HEK293 (cell line): ENCODE results near the gene RSPH1.

Source experiments
- CTCF ChIA-PET: fragments of 350-600 bp; formaldehyde crosslinking; extraction: SDS; loops from one replicate; lab custom pipeline; 2021; ENCODE audit warnings: antibody characterized with exemption; lab: Yijun Ruan, JAX
- POLR2A ChIA-PET: fragments of 300-600 bp; formaldehyde crosslinking; extraction: SDS; loops from one replicate; lab custom pipeline; 2020; ENCODE audit warnings: antibody characterized with exemption, inconsistent platforms; lab: Yijun Ruan, JAX
- H3K27ac ChIP-seq: fragments of 200-500 bp; sonication (Bioruptor generic); 2 replicates; pipeline ENCODE4 v1.5.1; 2014; ENCODE audit warnings: low read depth, low read length, control low read depth, inconsistent platforms; ENCODE audit errors: extremely low read depth
- H3K36me3 ChIP-seq, 2 experiments: fragments of 200-500 bp in 1 of 2; sonication (Bioruptor generic) in 1 of 2; 1 replicate in 1 of 2; 2 replicates in 1 of 2; pipeline ENCODE4 v1.5.1; 2014 to 2017; ENCODE audit warnings: inconsistent platforms in 2 of 2, low read length in 2 of 2; ENCODE audit not compliant: control insufficient read depth in 2 of 2, insufficient read depth in 1 of 2
- H3K4me1 ChIP-seq: fragments of 200-500 bp; sonication (Bioruptor generic); 2 replicates; pipeline ENCODE4 v1.5.1; 2014; ENCODE audit warnings: mild to moderate bottlenecking, low read length, inconsistent platforms; ENCODE audit not compliant: control insufficient read depth, insufficient read depth
- H3K4me3 ChIP-seq: 2 replicates; pipeline ENCODE4 v1.5.1; 2011; ENCODE audit warnings: low read depth, mild to moderate bottlenecking, control low read depth, low read length, moderate library complexity
- H3K9me3 ChIP-seq: fragments of 200-500 bp; sonication (Bioruptor generic); 2 replicates; pipeline ENCODE4 v1.5.1; 2014; ENCODE audit warnings: low read depth, low read length, inconsistent platforms; ENCODE audit not compliant: control insufficient read depth, insufficient read depth
- GLIS1 ChIP-seq: fragments of 450-650 bp; formaldehyde crosslinking; IDR thresholded peaks from 2 replicates; pipeline ENCODE4 v1.5.1; 2016; ENCODE audit warnings: missing biosample characterization, missing genetic modification characterization
- GLIS2 ChIP-seq: fragments of 450-650 bp; formaldehyde crosslinking; IDR thresholded peaks from 2 replicates; pipeline ENCODE4 v1.5.1; 2016; ENCODE audit warnings: missing biosample characterization, missing genetic modification characterization
- KLF7 ChIP-seq: fragments of 450-650 bp; formaldehyde crosslinking; IDR thresholded peaks from 2 replicates; pipeline ENCODE4 v1.5.1; 2016; ENCODE audit warnings: missing biosample characterization, missing genetic modification characterization, borderline replicate concordance
- SP3 ChIP-seq: fragments of 450-650 bp; formaldehyde crosslinking; IDR thresholded peaks from 2 replicates; pipeline ENCODE4 v1.5.1; 2016; ENCODE audit warnings: missing biosample characterization, missing genetic modification characterization
- WT1 ChIP-seq: fragments of 450-650 bp; formaldehyde crosslinking; IDR thresholded peaks from 2 replicates; pipeline ENCODE4 v1.5.1; 2016; ENCODE audit warnings: missing biosample characterization, missing genetic modification characterization
- ZBTB21 ChIP-seq: fragments of 450-650 bp; formaldehyde crosslinking; IDR thresholded peaks from 2 replicates; pipeline ENCODE4 v1.5.1; 2017; ENCODE audit warnings: missing biosample characterization, missing genetic modification characterization
- ZNF132 ChIP-seq: fragments of 450-650 bp; formaldehyde crosslinking; IDR thresholded peaks from 2 replicates; pipeline ENCODE4 v1.5.1; 2017; ENCODE audit warnings: missing biosample characterization, missing genetic modification characterization, borderline replicate concordance
- ZNF2 ChIP-seq: fragments of 450-650 bp; formaldehyde crosslinking; IDR thresholded peaks from 2 replicates; pipeline ENCODE4 v1.5.1; 2016; ENCODE audit warnings: missing biosample characterization, missing genetic modification characterization
- ZNF341 ChIP-seq: fragments of 450-650 bp; formaldehyde crosslinking; IDR thresholded peaks from 2 replicates; pipeline ENCODE4; 2016; ENCODE audit warnings: low read depth, missing biosample characterization, missing genetic modification characterization
- ZNF501 ChIP-seq: fragments of 450-650 bp; formaldehyde crosslinking; IDR thresholded peaks from 2 replicates; pipeline ENCODE4 v1.5.1; 2016; ENCODE audit warnings: missing biosample characterization, missing genetic modification characterization
- ZNF561 ChIP-seq: fragments of 450-650 bp; IDR thresholded peaks from 2 replicates; pipeline ENCODE4 v1.5.1; 2018; ENCODE audit warnings: missing biosample characterization, missing genetic modification characterization, borderline replicate concordance
- ZNF596 ChIP-seq: fragments of 450-650 bp; IDR thresholded peaks from 2 replicates; pipeline ENCODE4 v1.5.0; 2018; ENCODE audit warnings: missing biosample characterization, mild to moderate bottlenecking, missing genetic modification characterization, moderate library complexity
- ZNF621 ChIP-seq: fragments of 450-650 bp; formaldehyde crosslinking; IDR thresholded peaks from 2 replicates; pipeline ENCODE4 v1.5.1; 2017; ENCODE audit warnings: missing biosample characterization, missing genetic modification characterization
- ZNF677 ChIP-seq: fragments of 450-650 bp; IDR thresholded peaks from 2 replicates; pipeline ENCODE4 v1.5.0; 2018; ENCODE audit warnings: missing biosample characterization, mild to moderate bottlenecking, missing genetic modification characterization, moderate library complexity
- ZNF707 ChIP-seq: fragments of 450-650 bp; formaldehyde crosslinking; IDR thresholded peaks from 2 replicates; pipeline ENCODE4 v1.5.1; 2016; ENCODE audit warnings: missing biosample characterization, missing genetic modification characterization
- ZNF785 ChIP-seq: fragments of 450-650 bp; formaldehyde crosslinking; IDR thresholded peaks from 2 replicates; pipeline ENCODE4 v1.5.1; 2016; ENCODE audit warnings: missing biosample characterization, missing genetic modification characterization
- TF ChIP-seq, protein P1 (sequence below): fragments of 450-650 bp; formaldehyde crosslinking; IDR thresholded peaks from 2 replicates; pipeline ENCODE4 v1.5.1; 2017; ENCODE audit warnings: missing biosample characterization, missing genetic modification characterization
- TF ChIP-seq, protein P2 (sequence below): fragments of 450-650 bp; formaldehyde crosslinking; IDR thresholded peaks from 2 replicates; pipeline ENCODE4 v1.5.1; 2017; ENCODE audit warnings: missing biosample characterization, missing genetic modification characterization
- TF ChIP-seq, protein P3 (sequence below): fragments of 450-650 bp; formaldehyde crosslinking; conservative IDR thresholded peaks from 2 replicates; pipeline ENCODE4 v1.5.1; 2016; ENCODE audit warnings: low read depth, missing biosample characterization, missing genetic modification characterization
- TF ChIP-seq, protein P4 (sequence below): fragments of 450-650 bp; formaldehyde crosslinking; IDR thresholded peaks from 2 replicates; pipeline ENCODE4 v1.5.1; 2016; ENCODE audit warnings: missing biosample characterization, missing genetic modification characterization

Gene RSPH1

DNA sequence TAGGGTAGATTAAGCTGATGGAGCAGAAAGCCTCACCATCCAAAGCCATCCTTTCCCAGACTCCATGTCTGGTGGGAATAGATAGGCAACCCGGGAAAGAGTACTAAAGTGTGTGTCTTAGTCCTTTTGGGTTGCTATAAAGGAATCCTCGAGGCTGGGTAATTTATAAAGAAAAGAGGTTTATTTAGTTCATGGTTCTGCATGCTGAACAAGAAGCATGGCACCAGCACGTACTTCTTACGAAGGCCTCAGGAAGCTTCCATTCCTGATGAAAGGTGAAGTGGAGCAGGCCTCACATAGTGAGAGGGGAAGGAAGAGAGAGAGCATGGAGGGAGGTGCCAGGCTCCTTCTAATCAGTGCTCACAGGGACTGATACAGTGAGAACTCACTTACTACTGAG, 11.4 kb upstream of the RSPH1 start (continued):
- no peak for TF ChIP-seq ZNF561

DNA sequence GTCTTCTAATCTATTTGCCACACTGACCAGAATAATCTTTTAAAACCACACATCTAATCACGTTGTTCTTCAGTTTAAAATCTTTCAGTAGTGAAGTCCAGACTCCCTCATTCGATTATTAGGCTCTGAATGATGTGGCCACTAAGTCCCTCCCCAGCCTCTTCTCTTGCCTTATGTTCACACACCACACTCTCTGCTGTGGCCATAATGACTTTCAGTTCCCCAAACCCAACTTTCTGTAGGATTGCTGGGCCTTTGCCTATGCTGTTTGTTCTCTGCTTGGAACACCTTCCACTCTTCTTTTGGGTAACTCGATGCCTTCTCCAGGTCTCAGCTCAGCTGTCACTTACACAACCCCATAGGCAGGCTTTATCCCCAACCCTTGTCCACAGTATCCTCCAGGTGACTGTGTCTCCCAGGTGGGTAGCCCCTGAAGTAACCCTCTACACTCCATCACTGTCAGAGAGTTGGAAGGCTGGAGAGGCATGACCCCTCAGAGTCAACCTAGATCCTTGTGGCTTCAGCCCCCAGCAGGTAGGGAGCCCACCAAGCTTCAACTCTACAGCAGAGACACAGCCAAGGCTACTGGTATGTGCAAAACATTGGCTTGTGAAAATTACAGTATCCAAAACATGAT, 9.2 kb upstream of the RSPH1 start:
- CTCF ChIA-PET = interaction anchor here (1.1 kb wide), 1 partner anchor 9 kb away, joined by 4 read pairs; the partner anchor contains the start of gene SLC37A1
- H3K4me1 ChIP-seq = no peaks in the 10 kb centered on the region
- POLR2A ChIA-PET = no interaction called here
- H3K27ac ChIP-seq = no peak overlapping the region
- H3K4me3 ChIP-seq = no peak overlapping the region
- no peaks in the 10 kb centered on the region for H3K9me3 ChIP-seq
- no peak for TF ChIP-seq SP3 (tag by site-specific recombination)
- no peaks in the 10 kb centered on the region for H3K36me3 ChIP-seq

DNA sequence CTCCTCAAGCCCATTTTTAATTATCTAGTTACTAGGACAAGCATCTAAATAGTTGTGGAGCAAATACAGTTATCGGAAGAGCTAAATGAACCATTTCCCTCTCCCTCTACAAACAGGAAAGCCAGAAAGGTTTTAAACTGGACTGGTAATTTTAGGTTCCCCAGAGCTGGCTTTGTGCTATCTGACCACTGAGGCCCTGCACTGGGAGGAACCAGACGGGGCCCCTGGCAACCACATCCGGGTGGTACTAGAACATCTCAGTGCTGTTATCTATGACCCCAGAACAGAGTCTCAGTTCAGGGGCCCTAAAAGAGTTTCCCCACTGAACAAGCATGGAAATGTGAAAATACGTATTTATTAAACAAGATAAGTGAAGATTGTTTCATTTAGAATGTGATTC, 7.7 kb upstream of the RSPH1 start:
- H3K9me3 ChIP-seq = no peaks in the 10 kb centered on the region
- H3K4me3 ChIP-seq = no peak overlapping the region
- H3K4me1 ChIP-seq = no peaks in the 10 kb centered on the region
- H3K36me3 ChIP-seq = no peaks in the 10 kb centered on the region
- POLR2A ChIA-PET = no interaction called here
- H3K27ac ChIP-seq = no peak overlapping the region
- CTCF ChIA-PET = no interaction called here
- TF ChIP-seq WT1 (tag by site-specific recombination) (no peak), ZNF596 (tag by site-specific recombination) (no peak), ZNF501 (tag by site-specific recombination) (no peak), ZNF785 (no peak), GLIS2 (tag by site-specific recombination) (no peak), ZNF2 (tag by site-specific recombination) (no peak), ZNF677 (tag by site-specific recombination) (no peak), ZBTB21 (no peak), ZNF621 (no peak)
- TF ChIP-seq, protein P1, sequence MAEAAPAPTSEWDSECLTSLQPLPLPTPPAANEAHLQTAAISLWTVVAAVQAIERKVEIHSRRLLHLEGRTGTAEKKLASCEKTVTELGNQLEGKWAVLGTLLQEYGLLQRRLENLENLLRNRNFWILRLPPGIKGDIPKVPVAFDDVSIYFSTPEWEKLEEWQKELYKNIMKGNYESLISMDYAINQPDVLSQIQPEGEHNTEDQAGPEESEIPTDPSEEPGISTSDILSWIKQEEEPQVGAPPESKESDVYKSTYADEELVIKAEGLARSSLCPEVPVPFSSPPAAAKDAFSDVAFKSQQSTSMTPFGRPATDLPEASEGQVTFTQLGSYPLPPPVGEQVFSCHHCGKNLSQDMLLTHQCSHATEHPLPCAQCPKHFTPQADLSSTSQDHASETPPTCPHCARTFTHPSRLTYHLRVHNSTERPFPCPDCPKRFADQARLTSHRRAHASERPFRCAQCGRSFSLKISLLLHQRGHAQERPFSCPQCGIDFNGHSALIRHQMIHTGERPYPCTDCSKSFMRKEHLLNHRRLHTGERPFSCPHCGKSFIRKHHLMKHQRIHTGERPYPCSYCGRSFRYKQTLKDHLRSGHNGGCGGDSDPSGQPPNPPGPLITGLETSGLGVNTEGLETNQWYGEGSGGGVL (tag by site-specific recombination) = no peak

DNA sequence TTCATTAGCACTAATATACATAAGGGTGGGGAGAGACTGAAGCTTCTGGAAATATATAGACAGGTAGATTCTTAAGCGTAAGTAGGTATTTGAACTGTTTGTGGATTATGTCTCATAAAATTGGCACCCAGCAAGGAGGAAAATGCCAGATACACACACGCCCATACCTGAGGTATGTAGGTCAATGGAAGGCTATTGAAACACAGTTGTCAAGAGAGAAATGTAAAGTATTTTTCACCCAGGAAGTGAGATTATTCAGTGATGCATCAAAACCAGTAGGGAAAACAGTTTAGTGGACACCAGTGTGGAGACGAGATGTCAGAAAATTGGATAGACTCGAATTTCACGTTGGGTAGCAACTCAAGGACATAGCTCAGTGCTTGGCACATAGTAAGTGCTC, 4.7 kb upstream of the RSPH1 start:
- no peaks in the 10 kb centered on the region for H3K9me3 ChIP-seq
- H3K4me3 ChIP-seq = no peak overlapping the region
- no peak overlapping the region for H3K27ac ChIP-seq
- CTCF ChIA-PET = interaction anchor here (0.5 to 0.7 kb wide), 2 partner anchors 22 to 47 kb away, joined by 3 read pairs; no protein-coding TSS in a partner anchor
- POLR2A ChIA-PET = no interaction called here
- H3K36me3 ChIP-seq = no peaks in the 10 kb centered on the region
- no peaks in the 10 kb centered on the region for H3K4me1 ChIP-seq
- TF ChIP-seq, protein P2, sequence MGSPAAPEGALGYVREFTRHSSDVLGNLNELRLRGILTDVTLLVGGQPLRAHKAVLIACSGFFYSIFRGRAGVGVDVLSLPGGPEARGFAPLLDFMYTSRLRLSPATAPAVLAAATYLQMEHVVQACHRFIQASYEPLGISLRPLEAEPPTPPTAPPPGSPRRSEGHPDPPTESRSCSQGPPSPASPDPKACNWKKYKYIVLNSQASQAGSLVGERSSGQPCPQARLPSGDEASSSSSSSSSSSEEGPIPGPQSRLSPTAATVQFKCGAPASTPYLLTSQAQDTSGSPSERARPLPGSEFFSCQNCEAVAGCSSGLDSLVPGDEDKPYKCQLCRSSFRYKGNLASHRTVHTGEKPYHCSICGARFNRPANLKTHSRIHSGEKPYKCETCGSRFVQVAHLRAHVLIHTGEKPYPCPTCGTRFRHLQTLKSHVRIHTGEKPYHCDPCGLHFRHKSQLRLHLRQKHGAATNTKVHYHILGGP (tag by site-specific recombination) = no peak
- TF ChIP-seq, protein P3, sequence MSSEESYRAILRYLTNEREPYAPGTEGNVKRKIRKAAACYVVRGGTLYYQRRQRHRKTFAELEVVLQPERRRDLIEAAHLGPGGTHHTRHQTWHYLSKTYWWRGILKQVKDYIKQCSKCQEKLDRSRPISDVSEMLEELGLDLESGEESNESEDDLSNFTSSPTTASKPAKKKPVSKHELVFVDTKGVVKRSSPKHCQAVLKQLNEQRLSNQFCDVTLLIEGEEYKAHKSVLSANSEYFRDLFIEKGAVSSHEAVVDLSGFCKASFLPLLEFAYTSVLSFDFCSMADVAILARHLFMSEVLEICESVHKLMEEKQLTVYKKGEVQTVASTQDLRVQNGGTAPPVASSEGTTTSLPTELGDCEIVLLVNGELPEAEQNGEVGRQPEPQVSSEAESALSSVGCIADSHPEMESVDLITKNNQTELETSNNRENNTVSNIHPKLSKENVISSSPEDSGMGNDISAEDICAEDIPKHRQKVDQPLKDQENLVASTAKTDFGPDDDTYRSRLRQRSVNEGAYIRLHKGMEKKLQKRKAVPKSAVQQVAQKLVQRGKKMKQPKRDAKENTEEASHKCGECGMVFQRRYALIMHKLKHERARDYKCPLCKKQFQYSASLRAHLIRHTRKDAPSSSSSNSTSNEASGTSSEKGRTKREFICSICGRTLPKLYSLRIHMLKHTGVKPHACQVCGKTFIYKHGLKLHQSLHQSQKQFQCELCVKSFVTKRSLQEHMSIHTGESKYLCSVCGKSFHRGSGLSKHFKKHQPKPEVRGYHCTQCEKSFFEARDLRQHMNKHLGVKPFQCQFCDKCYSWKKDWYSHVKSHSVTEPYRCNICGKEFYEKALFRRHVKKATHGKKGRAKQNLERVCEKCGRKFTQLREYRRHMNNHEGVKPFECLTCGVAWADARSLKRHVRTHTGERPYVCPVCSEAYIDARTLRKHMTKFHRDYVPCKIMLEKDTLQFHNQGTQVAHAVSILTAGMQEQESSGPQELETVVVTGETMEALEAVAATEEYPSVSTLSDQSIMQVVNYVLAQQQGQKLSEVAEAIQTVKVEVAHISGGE = no peak
- TF ChIP-seq, protein P4, sequence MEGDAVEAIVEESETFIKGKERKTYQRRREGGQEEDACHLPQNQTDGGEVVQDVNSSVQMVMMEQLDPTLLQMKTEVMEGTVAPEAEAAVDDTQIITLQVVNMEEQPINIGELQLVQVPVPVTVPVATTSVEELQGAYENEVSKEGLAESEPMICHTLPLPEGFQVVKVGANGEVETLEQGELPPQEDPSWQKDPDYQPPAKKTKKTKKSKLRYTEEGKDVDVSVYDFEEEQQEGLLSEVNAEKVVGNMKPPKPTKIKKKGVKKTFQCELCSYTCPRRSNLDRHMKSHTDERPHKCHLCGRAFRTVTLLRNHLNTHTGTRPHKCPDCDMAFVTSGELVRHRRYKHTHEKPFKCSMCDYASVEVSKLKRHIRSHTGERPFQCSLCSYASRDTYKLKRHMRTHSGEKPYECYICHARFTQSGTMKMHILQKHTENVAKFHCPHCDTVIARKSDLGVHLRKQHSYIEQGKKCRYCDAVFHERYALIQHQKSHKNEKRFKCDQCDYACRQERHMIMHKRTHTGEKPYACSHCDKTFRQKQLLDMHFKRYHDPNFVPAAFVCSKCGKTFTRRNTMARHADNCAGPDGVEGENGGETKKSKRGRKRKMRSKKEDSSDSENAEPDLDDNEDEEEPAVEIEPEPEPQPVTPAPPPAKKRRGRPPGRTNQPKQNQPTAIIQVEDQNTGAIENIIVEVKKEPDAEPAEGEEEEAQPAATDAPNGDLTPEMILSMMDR (tag by site-specific recombination) = no peak
- TF ChIP-seq ZNF707 (tag by site-specific recombination) = no peak
- TF ChIP-seq GLIS1 = no peak
- TF ChIP-seq KLF7 (tag by site-specific recombination) = no peak
- TF ChIP-seq ZNF132 (tag by site-specific recombination) = no peak
- TF ChIP-seq, protein P1 (tag by site-specific recombination) = no peak
- no peak for TF ChIP-seq ZNF341
